Psoas muscle (tissue), 8 donors: ENCODE measurements around the gene OTUD4. TPM values are rescaled to one million over a fixed set of nuclear protein-coding genes. Genes with fewer than 3 reads are reported as not detected.

ENCODE experiments used
- ATAC-seq, 4 donors: fragments of 200-7000 bp; cut with Tn5 transposase; one replicate each; pipeline ENCODE4 v1.9.1; 2020; ENCODE audit warnings: moderate library complexity in 3 of 4, mild to moderate bottlenecking in 2 of 4
- DNase-seq, 2 donors: peaks; one replicate each; pipeline ENCODE4 v3.0.0-alpha.2; 2020
- H3K27ac ChIP-seq: fragments of 200-600 bp; one replicate; pipeline ENCODE4 v1.8.0; 2022
- H3K27me3 ChIP-seq, 3 donors: fragments of 200-600 bp in 1 of 3; one replicate each; pipeline versions ENCODE4 v1.6.1 to v1.8.0; 2013 to 2022; ENCODE audit warnings: low read length in 2 of 3, mild to moderate bottlenecking in 2 of 3, moderate library complexity in 1 of 3; ENCODE audit not compliant: insufficient read depth in 3 of 3
- H3K36me3 ChIP-seq, 2 donors: fragments of 200-600 bp in 1 of 2; one replicate each; pipeline versions ENCODE4 v1.6.1 to v1.8.0; 2013 to 2022; ENCODE audit warnings: low read depth in 1 of 2, mild to moderate bottlenecking in 1 of 2, moderate library complexity in 1 of 2; ENCODE audit not compliant: insufficient read depth in 1 of 2
- H3K4me1 ChIP-seq: fragments of 200-600 bp; one replicate; pipeline ENCODE4 v1.8.0; 2022
- H3K4me3 ChIP-seq: fragments of 200-600 bp; one replicate; pipeline ENCODE4 v1.8.0; 2022; ENCODE audit warnings: mild to moderate bottlenecking
- H3K9me3 ChIP-seq: fragments of 200-600 bp; one replicate; pipeline ENCODE4 v1.8.0; 2022
- WGBS, 3 donors: extraction: QIAGEN DNeasy Blood & Tissue Kit; methylation state at CpG; one replicate each; pipeline versions ENCODE4 v1.1.6 to v1.1.7; 2013; 5-methylcytosine and 5-hydroxymethylcytosine counted together
- intact Hi-C, 2 donors: fragments of 100-400 bp; cut with DNase I; formaldehyde crosslinking; loops; one replicate each; pipeline versions ENCODE4 v1.11.0 to v1.14.2; 2022
- polyA plus RNA-seq, 3 donors: library from polyadenylated mRNA; stranded (reverse); fragments of 200-250 nt; gene quantifications; one replicate each; pipeline ENCODE4 v1.2.3, GENCODE V29; 2013
- total RNA-seq, 4 donors: library from RNA; stranded (reverse); fragmentation: NEBNext Ultra II Directional in 2 of 4; extraction: Animal tissue kit (Norgen Biotek cat#: 25700) in 2 of 4; gene quantifications; one replicate each; pipeline versions ENCODE4 v1.2.1 to v1.2.4, GENCODE V29; 2021 to 2023
- TF ChIP-seq, protein P1 (sequence below): fragments of 200-600 bp; IDR thresholded peaks from one replicate; pipeline ENCODE4 v1.8.0; 2022; ENCODE audit warnings: antibody characterized with exemption
- donor health status: healthy with polysubstance abuse.
- donor health status: DM: no; HTN: no; CAD: no; lungs with moderate emphysema.
- donor health status: Bipolar disorder and iron deficiency.
- donor health status: healthy.
- donor health status: DM: yes; HTN: yes; CAD: no.
- donor health status: DM: no; HTN: no; CAD: no.
- donor health status: DM: no; HTN: no; CAD: no.
- donor health status: DM: yes; HTN: yes; CAD: no.

The OTUD4 gene
- total and polyA plus RNA-seq, 7 donors: 20.5 to 88.0 (median 53.6) TPM

- TF ChIP-seq, protein P1, sequence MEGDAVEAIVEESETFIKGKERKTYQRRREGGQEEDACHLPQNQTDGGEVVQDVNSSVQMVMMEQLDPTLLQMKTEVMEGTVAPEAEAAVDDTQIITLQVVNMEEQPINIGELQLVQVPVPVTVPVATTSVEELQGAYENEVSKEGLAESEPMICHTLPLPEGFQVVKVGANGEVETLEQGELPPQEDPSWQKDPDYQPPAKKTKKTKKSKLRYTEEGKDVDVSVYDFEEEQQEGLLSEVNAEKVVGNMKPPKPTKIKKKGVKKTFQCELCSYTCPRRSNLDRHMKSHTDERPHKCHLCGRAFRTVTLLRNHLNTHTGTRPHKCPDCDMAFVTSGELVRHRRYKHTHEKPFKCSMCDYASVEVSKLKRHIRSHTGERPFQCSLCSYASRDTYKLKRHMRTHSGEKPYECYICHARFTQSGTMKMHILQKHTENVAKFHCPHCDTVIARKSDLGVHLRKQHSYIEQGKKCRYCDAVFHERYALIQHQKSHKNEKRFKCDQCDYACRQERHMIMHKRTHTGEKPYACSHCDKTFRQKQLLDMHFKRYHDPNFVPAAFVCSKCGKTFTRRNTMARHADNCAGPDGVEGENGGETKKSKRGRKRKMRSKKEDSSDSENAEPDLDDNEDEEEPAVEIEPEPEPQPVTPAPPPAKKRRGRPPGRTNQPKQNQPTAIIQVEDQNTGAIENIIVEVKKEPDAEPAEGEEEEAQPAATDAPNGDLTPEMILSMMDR: no peak
- DNase-seq (peak in 1 of 2 donors; percentile 18), ATAC-seq (peak; percentile 53 to 78 (median 66))
- WGBS, 3 donors: 0 to 1% (median 0%) methylated on average over 8 to 9 of the region's 9 CpGs
- Histone ChIP-seq H3K36me3 (peaks cover 9 to 23% of the 10 kb centered on the region in 2 donors), H3K9me3 (peaks cover 8% of the 10 kb centered on the region), H3K27ac (peak overlapping the region; percentile 98), H3K4me3 (peak overlapping the region; percentile 90), H3K4me1 (peaks cover 47% of the 10 kb centered on the region), H3K27me3 (no peaks in the 10 kb centered on the region)
- intact Hi-C loops: no loop called here
These were observed 81.7 kb downstream of the OTUD4 start for GRCh38 chr4:145098675-145099037.

DNA sequence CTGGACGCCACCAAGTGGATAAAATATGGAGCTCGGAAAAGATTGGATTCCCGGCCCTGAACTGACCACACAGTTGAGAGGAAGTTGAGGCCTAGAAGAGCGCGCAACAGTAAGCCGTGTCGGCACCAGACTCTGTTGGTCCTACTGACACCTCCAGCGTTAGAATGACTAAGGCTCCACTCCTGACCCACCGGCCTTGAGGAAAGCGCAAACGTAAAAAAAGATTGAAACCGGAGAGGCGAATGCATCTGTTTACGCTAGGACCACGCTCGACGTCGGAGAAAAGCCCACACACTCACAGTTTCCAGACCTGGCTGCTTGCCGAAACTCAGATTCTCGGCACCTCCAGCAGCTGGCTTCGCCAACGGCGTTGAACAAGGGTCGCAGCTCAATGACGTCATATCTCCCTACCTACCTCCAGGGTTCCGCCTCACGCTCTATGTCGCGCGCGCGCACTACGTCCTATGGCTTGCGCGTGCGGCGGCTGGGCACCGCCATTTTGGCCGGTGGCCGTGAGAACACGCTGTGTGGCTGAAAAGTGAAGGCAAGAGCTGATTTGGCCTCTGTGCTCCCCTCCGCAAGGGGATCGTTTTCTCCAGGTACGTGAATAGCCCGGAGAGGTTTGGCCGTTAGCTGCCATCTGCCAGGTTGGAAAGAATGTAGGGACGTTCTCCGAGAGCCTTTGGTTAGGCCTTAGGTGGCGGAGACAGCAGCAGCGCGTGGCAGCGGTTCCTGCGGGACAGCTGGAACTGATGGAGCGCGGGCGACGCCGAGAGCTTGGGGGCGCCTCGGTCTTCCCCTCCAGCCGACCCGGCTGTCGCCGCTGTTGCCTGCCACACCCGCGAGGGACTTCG is 82.3 kb downstream of the OTUD4 start, which contains the start of the genes ABCE1 and ANAPC10:
TSS of gene ABCE1 (plus strand) at position 491 of the 854 bp plus-strand sequence. CDS start 6,102 bp downstream, outside the sequence.
TSS of gene ANAPC10 (minus strand) at position 376 of the 854 bp plus-strand sequence. CDS start 2,097 bp downstream, outside the sequence.
- H3K4me1 ChIP-seq: peaks cover 47% of the 10 kb centered on the region
- TF ChIP-seq, protein P1: peak; percentile 27

GRCh38 chr4:145097331-145097820 is 83.0 kb downstream of the OTUD4 start:
- H3K27me3 ChIP-seq: no peaks in the 10 kb centered on the region
- H3K27ac ChIP-seq: peak overlapping the region; percentile 98
- 10 to 11% (median 11%) methylated on average over 10 of the region's 10 CpGs for WGBS, 3 donors
- ATAC-seq (no peak), DNase-seq (no peak)
- intact Hi-C loops: no loop called here
- peaks cover 41% of the 10 kb centered on the region for H3K4me1 ChIP-seq
- H3K36me3 ChIP-seq: peaks cover 15 to 36% of the 10 kb centered on the region in 2 donors
- H3K9me3 ChIP-seq: peaks cover 14% of the 10 kb centered on the region
- H3K4me3 ChIP-seq: peak overlapping the region; percentile 90
- TF ChIP-seq, protein P1: no peak

More for the DNA sequence above, 82.3 kb downstream of the OTUD4 start, which contains the start of the genes ABCE1 and ANAPC10:
- H3K36me3 ChIP-seq: peaks cover 10 to 29% of the 10 kb centered on the region in 2 donors
- peak within 1 kb of the TSS; percentile 90 for H3K4me3 ChIP-seq
- ATAC-seq (peak; percentile 96 to 97 (median 96)), DNase-seq (peak; percentile 96 to 97)
- no peaks in the 10 kb centered on the region for H3K27me3 ChIP-seq
- H3K9me3 ChIP-seq: peaks cover 14% of the 10 kb centered on the region
- peak within 1 kb of the TSS; percentile 98 for H3K27ac ChIP-seq
- intact Hi-C loops: no loop called here
- 0% methylated on average over 63 to 67 of the region's 67 CpGs for WGBS, 3 donors

GRCh38 chr4:145093638-145094037 is 86.8 kb downstream of the OTUD4 start:
- WGBS, 3 donors: 95 to 97% (median 96%) methylated on average over 2 of the region's 2 CpGs
- ATAC-seq: no peak
- Histone ChIP-seq H3K4me1 (peaks cover 8% of the 10 kb centered on the region), H3K27ac (no peak overlapping the region), H3K36me3 (peaks cover 17 to 69% of the 10 kb centered on the region in 2 donors), H3K4me3 (no peak overlapping the region), H3K9me3 (peaks cover 14% of the 10 kb centered on the region), H3K27me3 (no peaks in the 10 kb centered on the region)
- TF ChIP-seq, protein P1: no peak
- DNase-seq: no peak
- intact Hi-C loops: no loop called here
